Neural cell (in vitro differentiated cells): ENCODE data around the gene ERC2. TPM values are rescaled to one million over a fixed set of nuclear protein-coding genes. Genes with fewer than 3 reads are reported as not detected.

ENCODE experiments used
- H2AFZ ChIP-seq: fragments of 200-600, 300-800 bp; sonication (generic), shearing (Covaris generic); 2 replicates; pipeline ENCODE4 v1.6.0; 2014; ENCODE audit warnings: low read depth, mild to moderate bottlenecking, antibody characterized with exemption, low read length, moderate library complexity
- H3F3A ChIP-seq: fragments of 200-600 bp; shearing (Covaris generic); 2 replicates; pipeline ENCODE4 v1.6.1; 2016; ENCODE audit warnings: mild to moderate bottlenecking, moderate library complexity, mixed read lengths, antibody characterized with exemption, low read length; ENCODE audit not compliant: insufficient read depth, poor library complexity, severe bottlenecking
- H3K27ac ChIP-seq: fragments of 200-600, 300-800 bp; sonication (generic), shearing (Covaris generic); 2 replicates; pipeline ENCODE4 v1.5.1; 2014; ENCODE audit warnings: mild to moderate bottlenecking, low read length, moderate library complexity
- H3K27me3 ChIP-seq: fragments of 300-800, 200-600 bp; sonication (generic), shearing (Covaris generic); 2 replicates; pipeline ENCODE4 v1.6.0; 2014; ENCODE audit warnings: mild to moderate bottlenecking, low read depth, low read length, moderate library complexity; ENCODE audit not compliant: insufficient read depth
- H3K36me3 ChIP-seq: fragments of 300-800, 200-600 bp; sonication (generic), shearing (Covaris generic); 2 replicates; pipeline ENCODE4 v1.5.1; 2014; ENCODE audit warnings: mild to moderate bottlenecking, antibody characterized with exemption, low read length, moderate library complexity; ENCODE audit not compliant: insufficient read depth
- H3K4me2 ChIP-seq: fragments of 300-800, 200-600 bp; sonication (generic), shearing (Covaris generic); 2 replicates; pipeline ENCODE4 v1.6.0; 2014; ENCODE audit warnings: mild to moderate bottlenecking, low read length
- H3K4me3 ChIP-seq: fragments of 300-800, 200-600 bp; sonication (generic), shearing (Covaris generic); 2 replicates; pipeline ENCODE4 v1.5.1; 2014; ENCODE audit warnings: mild to moderate bottlenecking, low read length, moderate library complexity
- H3K79me2 ChIP-seq: fragments of 200-600 bp; shearing (Covaris generic); replicated peaks from 2 replicates; pipeline ENCODE4 v1.6.0; 2014; ENCODE audit warnings: mild to moderate bottlenecking, low read length, moderate library complexity; ENCODE audit not compliant: insufficient read depth
- H3K9ac ChIP-seq: fragments of 300-800, 200-600 bp; sonication (generic), shearing (Covaris generic); 2 replicates; pipeline ENCODE4 v1.6.1; 2016; ENCODE audit warnings: mild to moderate bottlenecking, low read length, mixed read lengths
- H3K9me2 ChIP-seq: fragments of 200-600 bp; shearing (Covaris generic); 2 replicates; pipeline ENCODE4 v1.6.1; 2016; ENCODE audit warnings: mild to moderate bottlenecking, low read length, mixed read lengths; ENCODE audit not compliant: insufficient read depth
- H3K9me3 ChIP-seq: fragments of 200-600, 300-800 bp; sonication (generic), shearing (Covaris generic); 2 replicates; pipeline ENCODE4 v1.6.1; 2016; ENCODE audit warnings: mild to moderate bottlenecking, mixed run types, low read length, moderate library complexity, mixed read lengths
- H4K20me1 ChIP-seq: fragments of 200-600 bp; shearing (Covaris generic); 2 replicates; pipeline ENCODE4 v1.6.1; 2016; ENCODE audit warnings: mild to moderate bottlenecking, mixed run types; ENCODE audit not compliant: insufficient read depth
- EP300 ChIP-seq: fragments of 450-650 bp; conservative IDR thresholded peaks from 2 replicates; pipeline ENCODE4 v1.6.1; 2014; ENCODE audit warnings: antibody characterized with exemption, mild to moderate bottlenecking, moderate library complexity; ENCODE audit not compliant: poor library complexity, severe bottlenecking
- EZH2 ChIP-seq: fragments of 200-600, 300-800 bp; shearing (Covaris generic), sonication (generic); IDR thresholded peaks from 2 replicates; pipeline ENCODE4 v1.6.1; 2014; ENCODE audit warnings: antibody characterized with exemption, low read length, borderline replicate concordance, mild to moderate bottlenecking; ENCODE audit not compliant: insufficient read depth, poor library complexity, severe bottlenecking
- MXI1 ChIP-seq: fragments of 450-650 bp; conservative IDR thresholded peaks from 2 replicates; pipeline ENCODE4 v1.6.1; 2014; ENCODE audit warnings: antibody characterized with exemption, mild to moderate bottlenecking; ENCODE audit not compliant: poor library complexity, severe bottlenecking
- POLR2AphosphoS5 ChIP-seq: IDR thresholded peaks from 2 replicates; pipeline ENCODE4 v1.6.1; 2012
- RAD21 ChIP-seq: fragments of 450-650 bp; conservative IDR thresholded peaks from 2 replicates; pipeline ENCODE4 v1.6.1; 2014; ENCODE audit warnings: antibody characterized with exemption, mild to moderate bottlenecking, moderate library complexity
- SMC3 ChIP-seq: fragments of 450-650 bp; conservative IDR thresholded peaks from 2 replicates; pipeline ENCODE4 v1.6.1; 2014; ENCODE audit warnings: antibody characterized with exemption, mild to moderate bottlenecking, moderate library complexity; ENCODE audit not compliant: poor library complexity
- TAF1 ChIP-seq: IDR thresholded peaks from 2 replicates; pipeline ENCODE4 v1.6.1; 2012; ENCODE audit warnings: low read depth
- polyA plus RNA-seq: library from polyadenylated mRNA; depleted of rRNA; stranded (reverse); fragments of >200 nt; gene quantifications from 2 replicates; pipeline ENCODE4 v1.2.3, GENCODE V29; 2014
- TF ChIP-seq, protein P1 (sequence below): fragments of 450-650 bp; IDR thresholded peaks from 2 replicates; pipeline ENCODE4 v1.5.1; 2014; ENCODE audit warnings: antibody characterized with exemption, mild to moderate bottlenecking, moderate library complexity; ENCODE audit not compliant: poor library complexity, severe bottlenecking
- TF ChIP-seq, protein P2 (sequence below): IDR thresholded peaks from 2 replicates; pipeline ENCODE4 v1.6.1; 2012; ENCODE audit warnings: borderline replicate concordance

The ERC2 gene
- polyA plus RNA-seq, 1 donor from 2014 or later, result 60.4 TPM

DNA sequence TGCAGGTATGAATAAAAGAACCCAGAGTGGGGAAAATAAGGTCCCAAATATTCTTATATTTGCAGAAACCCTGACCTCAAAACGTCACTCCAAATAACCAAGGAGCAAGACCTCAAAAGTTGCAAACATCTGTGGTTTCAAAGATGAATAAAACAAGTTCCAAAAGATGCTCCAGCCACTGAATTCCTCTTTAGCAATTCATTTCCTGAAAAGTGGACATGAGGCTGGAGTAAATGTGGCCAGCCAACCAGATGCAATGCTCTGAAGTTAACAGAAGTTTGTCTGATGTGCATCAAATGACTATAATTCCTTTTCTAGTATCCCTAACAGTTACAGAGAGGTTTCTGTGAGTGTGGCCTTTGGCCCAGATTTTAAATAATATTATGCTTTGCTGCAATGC, 910.0 kb downstream of the ERC2 start:
- H3K27me3 ChIP-seq, result no peaks in the 10 kb centered on the region
- no peak overlapping the region for H3K27ac ChIP-seq
- no peak overlapping the region for H2AFZ ChIP-seq
- H3K9ac ChIP-seq, result no peak overlapping the region
- no peak overlapping the region for H3K4me2 ChIP-seq
- no peaks in the 10 kb centered on the region for H3K9me2 ChIP-seq
- H3K36me3 ChIP-seq, result no peaks in the 10 kb centered on the region
- TF ChIP-seq POLR2AphosphoS5 (no peak), TAF1 (no peak), RAD21 (no peak)
- no peaks in the 10 kb centered on the region for H3F3A ChIP-seq
- H3K79me2 ChIP-seq, result no peaks in the 10 kb centered on the region
- H3K9me3 ChIP-seq, result no peaks in the 10 kb centered on the region
- H3K4me3 ChIP-seq, result no peak overlapping the region
- no peaks in the 10 kb centered on the region for H4K20me1 ChIP-seq

DNA sequence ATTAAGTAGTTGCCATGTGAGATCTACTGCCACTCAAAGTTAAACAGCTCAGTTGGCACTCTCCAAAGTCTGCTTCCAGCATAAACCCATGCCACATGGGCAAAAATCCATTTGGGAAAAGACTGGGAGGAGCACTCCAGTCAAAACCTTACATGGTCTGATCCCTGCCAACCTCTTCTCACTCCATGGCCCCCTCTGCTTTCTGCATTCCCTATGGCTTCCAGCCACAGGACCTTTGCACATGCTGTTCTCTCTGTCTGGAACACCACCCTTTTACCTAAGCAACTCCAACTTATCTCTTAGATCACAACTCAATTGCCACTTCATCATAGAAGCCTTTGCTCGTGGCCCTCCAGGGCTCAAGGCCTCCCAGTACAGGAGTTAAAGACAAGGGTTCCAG, 910.7 kb downstream of the ERC2 start:
- H3K9me2 ChIP-seq, result no peaks in the 10 kb centered on the region
- no peaks in the 10 kb centered on the region for H3K9me3 ChIP-seq
- TF ChIP-seq SMC3 (no peak), POLR2AphosphoS5 (no peak), RAD21 (no peak), EZH2 (no peak), TAF1 (no peak), MXI1 (no peak), EP300 (no peak)
- TF ChIP-seq, protein P1, sequence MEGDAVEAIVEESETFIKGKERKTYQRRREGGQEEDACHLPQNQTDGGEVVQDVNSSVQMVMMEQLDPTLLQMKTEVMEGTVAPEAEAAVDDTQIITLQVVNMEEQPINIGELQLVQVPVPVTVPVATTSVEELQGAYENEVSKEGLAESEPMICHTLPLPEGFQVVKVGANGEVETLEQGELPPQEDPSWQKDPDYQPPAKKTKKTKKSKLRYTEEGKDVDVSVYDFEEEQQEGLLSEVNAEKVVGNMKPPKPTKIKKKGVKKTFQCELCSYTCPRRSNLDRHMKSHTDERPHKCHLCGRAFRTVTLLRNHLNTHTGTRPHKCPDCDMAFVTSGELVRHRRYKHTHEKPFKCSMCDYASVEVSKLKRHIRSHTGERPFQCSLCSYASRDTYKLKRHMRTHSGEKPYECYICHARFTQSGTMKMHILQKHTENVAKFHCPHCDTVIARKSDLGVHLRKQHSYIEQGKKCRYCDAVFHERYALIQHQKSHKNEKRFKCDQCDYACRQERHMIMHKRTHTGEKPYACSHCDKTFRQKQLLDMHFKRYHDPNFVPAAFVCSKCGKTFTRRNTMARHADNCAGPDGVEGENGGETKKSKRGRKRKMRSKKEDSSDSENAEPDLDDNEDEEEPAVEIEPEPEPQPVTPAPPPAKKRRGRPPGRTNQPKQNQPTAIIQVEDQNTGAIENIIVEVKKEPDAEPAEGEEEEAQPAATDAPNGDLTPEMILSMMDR, result no peak
- TF ChIP-seq, protein P2, sequence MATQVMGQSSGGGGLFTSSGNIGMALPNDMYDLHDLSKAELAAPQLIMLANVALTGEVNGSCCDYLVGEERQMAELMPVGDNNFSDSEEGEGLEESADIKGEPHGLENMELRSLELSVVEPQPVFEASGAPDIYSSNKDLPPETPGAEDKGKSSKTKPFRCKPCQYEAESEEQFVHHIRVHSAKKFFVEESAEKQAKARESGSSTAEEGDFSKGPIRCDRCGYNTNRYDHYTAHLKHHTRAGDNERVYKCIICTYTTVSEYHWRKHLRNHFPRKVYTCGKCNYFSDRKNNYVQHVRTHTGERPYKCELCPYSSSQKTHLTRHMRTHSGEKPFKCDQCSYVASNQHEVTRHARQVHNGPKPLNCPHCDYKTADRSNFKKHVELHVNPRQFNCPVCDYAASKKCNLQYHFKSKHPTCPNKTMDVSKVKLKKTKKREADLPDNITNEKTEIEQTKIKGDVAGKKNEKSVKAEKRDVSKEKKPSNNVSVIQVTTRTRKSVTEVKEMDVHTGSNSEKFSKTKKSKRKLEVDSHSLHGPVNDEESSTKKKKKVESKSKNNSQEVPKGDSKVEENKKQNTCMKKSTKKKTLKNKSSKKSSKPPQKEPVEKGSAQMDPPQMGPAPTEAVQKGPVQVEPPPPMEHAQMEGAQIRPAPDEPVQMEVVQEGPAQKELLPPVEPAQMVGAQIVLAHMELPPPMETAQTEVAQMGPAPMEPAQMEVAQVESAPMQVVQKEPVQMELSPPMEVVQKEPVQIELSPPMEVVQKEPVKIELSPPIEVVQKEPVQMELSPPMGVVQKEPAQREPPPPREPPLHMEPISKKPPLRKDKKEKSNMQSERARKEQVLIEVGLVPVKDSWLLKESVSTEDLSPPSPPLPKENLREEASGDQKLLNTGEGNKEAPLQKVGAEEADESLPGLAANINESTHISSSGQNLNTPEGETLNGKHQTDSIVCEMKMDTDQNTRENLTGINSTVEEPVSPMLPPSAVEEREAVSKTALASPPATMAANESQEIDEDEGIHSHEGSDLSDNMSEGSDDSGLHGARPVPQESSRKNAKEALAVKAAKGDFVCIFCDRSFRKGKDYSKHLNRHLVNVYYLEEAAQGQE, result no peak
- H2AFZ ChIP-seq, result no peak overlapping the region
- no peak overlapping the region for H3K4me3 ChIP-seq
- no peaks in the 10 kb centered on the region for H3F3A ChIP-seq
- no peaks in the 10 kb centered on the region for H3K79me2 ChIP-seq
- no peak overlapping the region for H3K4me2 ChIP-seq
- H3K27me3 ChIP-seq, result no peaks in the 10 kb centered on the region
- H4K20me1 ChIP-seq, result no peaks in the 10 kb centered on the region
- no peaks in the 10 kb centered on the region for H3K36me3 ChIP-seq
- no peak overlapping the region for H3K27ac ChIP-seq
- no peak overlapping the region for H3K9ac ChIP-seq
